ENCODE measurements around the gene LTBR. TPM values are rescaled to one million over a fixed set of nuclear protein-coding genes. Genes with fewer than 3 reads are reported as not detected.

Gene LTBR
- total RNA-seq, 4 donors from 2014 or later = 28.1 to 116 (median 83.5) TPM

- Histone ChIP-seq H3K4me1 (no peaks in the 10 kb centered on the region), H3K4me3 (no peak overlapping the region), H3K36me3 (no peaks in the 10 kb centered on the region), H3K27ac (peak overlapping the region; percentile 67 to 71), H3K27me3 (no peaks in the 10 kb centered on the region), H3K9me3 (no peaks in the 10 kb centered on the region)
- DNase-seq = peak; percentile 27 to 52
- intact Hi-C loops (cut with DNase I; ENCODE audit: low total_unique reads) = no loop called here
- TF ChIP-seq, protein P1, sequence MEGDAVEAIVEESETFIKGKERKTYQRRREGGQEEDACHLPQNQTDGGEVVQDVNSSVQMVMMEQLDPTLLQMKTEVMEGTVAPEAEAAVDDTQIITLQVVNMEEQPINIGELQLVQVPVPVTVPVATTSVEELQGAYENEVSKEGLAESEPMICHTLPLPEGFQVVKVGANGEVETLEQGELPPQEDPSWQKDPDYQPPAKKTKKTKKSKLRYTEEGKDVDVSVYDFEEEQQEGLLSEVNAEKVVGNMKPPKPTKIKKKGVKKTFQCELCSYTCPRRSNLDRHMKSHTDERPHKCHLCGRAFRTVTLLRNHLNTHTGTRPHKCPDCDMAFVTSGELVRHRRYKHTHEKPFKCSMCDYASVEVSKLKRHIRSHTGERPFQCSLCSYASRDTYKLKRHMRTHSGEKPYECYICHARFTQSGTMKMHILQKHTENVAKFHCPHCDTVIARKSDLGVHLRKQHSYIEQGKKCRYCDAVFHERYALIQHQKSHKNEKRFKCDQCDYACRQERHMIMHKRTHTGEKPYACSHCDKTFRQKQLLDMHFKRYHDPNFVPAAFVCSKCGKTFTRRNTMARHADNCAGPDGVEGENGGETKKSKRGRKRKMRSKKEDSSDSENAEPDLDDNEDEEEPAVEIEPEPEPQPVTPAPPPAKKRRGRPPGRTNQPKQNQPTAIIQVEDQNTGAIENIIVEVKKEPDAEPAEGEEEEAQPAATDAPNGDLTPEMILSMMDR (IDR thresholded peaks at IDR 0.05) = no peak
- TF ChIP-seq POLR2A (IDR thresholded peaks at IDR 0.05) = no peak
Observed at GRCh38 chr12:6392504-6392903, 8.5 kb downstream of the LTBR start.

GRCh38 chr12:6393109-6393508 lies 9.1 kb downstream of the LTBR start:
- H3K27ac ChIP-seq = peak overlapping the region; percentile 67 to 71
- intact Hi-C loops (cut with DNase I; ENCODE audit: low total_unique reads) = no loop called here
- H3K4me1 ChIP-seq = no peaks in the 10 kb centered on the region
- H3K9me3 ChIP-seq = no peaks in the 10 kb centered on the region
- H3K4me3 ChIP-seq = no peak overlapping the region
- no peaks in the 10 kb centered on the region for H3K36me3 ChIP-seq
- no peaks in the 10 kb centered on the region for H3K27me3 ChIP-seq
- TF ChIP-seq, protein P1 (IDR thresholded peaks at IDR 0.05) = no peak
- no peak for TF ChIP-seq POLR2A (IDR thresholded peaks at IDR 0.05)
- no peak for DNase-seq

GRCh38 chr12:6394398-6394797 lies 10.4 kb downstream of the LTBR start:
- Histone ChIP-seq H3K4me3 (no peak overlapping the region), H3K36me3 (no peaks in the 10 kb centered on the region), H3K27me3 (no peaks in the 10 kb centered on the region), H3K9me3 (no peaks in the 10 kb centered on the region), H3K4me1 (no peaks in the 10 kb centered on the region), H3K27ac (no peak overlapping the region)
- no peak for TF ChIP-seq POLR2A (IDR thresholded peaks at IDR 0.05)
- TF ChIP-seq, protein P1 (IDR thresholded peaks at IDR 0.05) = no peak
- no peak for DNase-seq
- intact Hi-C loops (cut with DNase I; ENCODE audit: low total_unique reads) = no loop called here

DNA sequence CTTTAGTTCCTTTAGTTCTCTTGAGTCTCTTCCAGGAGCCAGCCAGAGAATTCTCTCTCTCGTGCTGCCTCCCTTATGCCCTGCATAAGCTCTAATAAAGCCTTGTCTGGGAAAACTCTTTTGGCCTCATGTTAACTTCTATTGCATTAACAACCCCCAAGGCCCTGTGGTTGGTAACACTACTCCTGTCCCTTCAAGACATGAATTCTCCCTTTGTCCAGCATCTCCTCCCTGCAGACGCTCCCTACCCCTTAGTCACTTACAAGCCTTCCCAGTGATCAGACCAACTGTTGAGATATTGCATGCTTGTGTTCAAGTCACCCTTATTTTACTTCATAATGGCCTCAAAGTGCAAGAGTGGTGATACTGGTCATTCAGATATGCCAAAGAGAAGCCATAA lies 12.1 kb downstream of the LTBR start:
- TF ChIP-seq, protein P1 (IDR thresholded peaks at IDR 0.05) = no peak
- TF ChIP-seq POLR2A (IDR thresholded peaks at IDR 0.05) = no peak
- Histone ChIP-seq H3K27me3 (no peaks in the 10 kb centered on the region), H3K4me3 (no peak overlapping the region), H3K27ac (no peak overlapping the region), H3K4me1 (no peaks in the 10 kb centered on the region), H3K9me3 (no peaks in the 10 kb centered on the region), H3K36me3 (no peaks in the 10 kb centered on the region)
- intact Hi-C loops (cut with DNase I; ENCODE audit: low total_unique reads) = no loop called here
- DNase-seq = no peak

DNA sequence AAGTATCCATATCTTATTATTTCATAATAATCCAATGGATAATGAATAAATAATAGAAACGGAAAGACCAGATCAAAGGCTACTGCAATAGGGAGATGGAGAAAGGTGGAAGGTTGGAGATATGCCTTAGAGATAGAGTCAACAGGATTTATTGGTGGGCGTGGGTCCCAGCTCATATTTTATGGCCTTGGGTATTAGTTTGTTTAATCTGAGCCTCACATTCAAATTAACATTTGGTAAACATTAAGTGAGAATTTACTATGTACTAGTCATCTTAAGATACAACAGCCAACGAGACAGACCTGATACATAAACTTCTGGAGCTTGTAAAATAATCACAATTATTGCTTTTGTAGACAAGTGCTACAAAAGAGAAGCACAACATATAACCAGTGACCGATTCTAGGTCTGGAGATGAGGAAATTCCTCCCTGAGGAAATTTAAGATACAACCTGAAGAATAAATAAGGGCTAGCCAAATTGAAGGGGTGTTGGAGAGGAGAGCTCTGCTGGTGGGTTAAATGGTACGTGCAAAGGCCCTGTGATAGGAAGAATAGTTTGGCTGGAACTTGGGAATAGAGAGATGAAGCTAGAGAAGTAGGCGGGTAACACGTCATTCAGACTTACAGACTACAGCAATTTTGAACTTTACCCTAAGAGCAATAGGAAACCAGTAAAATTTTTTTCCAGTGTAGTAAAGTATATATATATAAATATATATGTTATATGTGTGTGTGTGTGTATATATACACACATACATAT lies 16.1 kb downstream of the LTBR start:
- H3K36me3 ChIP-seq = no peaks in the 10 kb centered on the region

More for the DNA sequence above, 16.1 kb downstream of the LTBR start:
- Histone ChIP-seq H3K27ac (no peak overlapping the region), H3K27me3 (no peaks in the 10 kb centered on the region), H3K9me3 (no peaks in the 10 kb centered on the region), H3K4me3 (no peak overlapping the region), H3K4me1 (no peaks in the 10 kb centered on the region)
- DNase-seq = no peak
- intact Hi-C loops (cut with DNase I; ENCODE audit: low total_unique reads) = no loop called here
- TF ChIP-seq, protein P1 (IDR thresholded peaks at IDR 0.05) = no peak
- TF ChIP-seq POLR2A (IDR thresholded peaks at IDR 0.05) = no peak

All from uterus (tissue), 4 donors.